Neutrophil (primary cell): Measurements from ENCODE around the gene NR6A1.

Experiments
- H3K27ac ChIP-seq: fragments of 200-600 bp; sonication (generic); 2 replicates; pipeline ENCODE4 v1.5.1; 2016; ENCODE audit warnings: mild to moderate bottlenecking, moderate library complexity
- H3K27me3 ChIP-seq: fragments of 200-600 bp; sonication (generic); 2 replicates; pipeline ENCODE4 v1.6.0; 2016; ENCODE audit warnings: mild to moderate bottlenecking
- H3K36me3 ChIP-seq: fragments of 200-600 bp; sonication (generic); 2 replicates; pipeline ENCODE4 v1.5.1; 2017
- H3K4me1 ChIP-seq, 2 experiments: fragments of 200-600 bp in 1 of 2; sonication (generic) in 1 of 2; 1 replicate in 1 of 2; 2 replicates in 1 of 2; pipeline versions ENCODE4 v1.5.1 to v1.6.1; 2013 to 2016; ENCODE audit warnings: low read depth in 1 of 2, low read length in 1 of 2, mild to moderate bottlenecking in 1 of 2, moderate library complexity in 1 of 2; ENCODE audit not compliant: control insufficient read depth in 1 of 2, insufficient read depth in 1 of 2
- H3K4me3 ChIP-seq, 2 experiments: fragments of 200-600 bp in 1 of 2; sonication (generic) in 1 of 2; 1 replicate in 1 of 2; 2 replicates in 1 of 2; pipeline ENCODE4 v1.5.1; 2013 to 2016; ENCODE audit warnings: low read depth in 1 of 2, low read length in 1 of 2, mild to moderate bottlenecking in 1 of 2, moderate library complexity in 1 of 2
- H3K9me3 ChIP-seq: fragments of 200-600 bp; sonication (generic); 2 replicates; pipeline ENCODE4 v1.5.1; 2016
- TF ChIP-seq, protein P1 (sequence below): fragments of 200-600 bp; sonication (generic); IDR thresholded peaks from 2 replicates; pipeline ENCODE4 v1.5.1; 2016; ENCODE audit warnings: antibody characterized with exemption

NR6A1 gene

DNA sequence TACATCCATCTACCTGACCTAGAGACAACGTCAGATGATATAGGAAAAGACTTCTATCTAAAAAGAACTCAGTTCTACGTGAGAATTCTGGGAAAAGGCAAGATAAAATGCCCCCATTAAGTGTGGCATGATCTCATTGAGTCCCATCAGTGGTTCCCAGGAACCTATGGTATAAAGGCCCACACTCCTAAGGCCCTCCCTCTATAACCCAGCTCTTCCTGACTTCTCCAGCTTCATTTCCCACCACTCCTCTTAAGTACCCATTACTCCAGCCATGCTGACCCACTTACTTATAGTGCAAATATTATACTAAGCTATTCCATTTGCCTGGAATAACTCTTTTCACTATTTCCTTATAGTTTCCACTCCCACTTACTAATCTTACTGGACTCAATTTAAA is 168.5 kb downstream of the NR6A1 start:
- TF ChIP-seq, protein P1, sequence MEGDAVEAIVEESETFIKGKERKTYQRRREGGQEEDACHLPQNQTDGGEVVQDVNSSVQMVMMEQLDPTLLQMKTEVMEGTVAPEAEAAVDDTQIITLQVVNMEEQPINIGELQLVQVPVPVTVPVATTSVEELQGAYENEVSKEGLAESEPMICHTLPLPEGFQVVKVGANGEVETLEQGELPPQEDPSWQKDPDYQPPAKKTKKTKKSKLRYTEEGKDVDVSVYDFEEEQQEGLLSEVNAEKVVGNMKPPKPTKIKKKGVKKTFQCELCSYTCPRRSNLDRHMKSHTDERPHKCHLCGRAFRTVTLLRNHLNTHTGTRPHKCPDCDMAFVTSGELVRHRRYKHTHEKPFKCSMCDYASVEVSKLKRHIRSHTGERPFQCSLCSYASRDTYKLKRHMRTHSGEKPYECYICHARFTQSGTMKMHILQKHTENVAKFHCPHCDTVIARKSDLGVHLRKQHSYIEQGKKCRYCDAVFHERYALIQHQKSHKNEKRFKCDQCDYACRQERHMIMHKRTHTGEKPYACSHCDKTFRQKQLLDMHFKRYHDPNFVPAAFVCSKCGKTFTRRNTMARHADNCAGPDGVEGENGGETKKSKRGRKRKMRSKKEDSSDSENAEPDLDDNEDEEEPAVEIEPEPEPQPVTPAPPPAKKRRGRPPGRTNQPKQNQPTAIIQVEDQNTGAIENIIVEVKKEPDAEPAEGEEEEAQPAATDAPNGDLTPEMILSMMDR = no peak
- H3K27me3 ChIP-seq = no peaks in the 10 kb centered on the region

DNA sequence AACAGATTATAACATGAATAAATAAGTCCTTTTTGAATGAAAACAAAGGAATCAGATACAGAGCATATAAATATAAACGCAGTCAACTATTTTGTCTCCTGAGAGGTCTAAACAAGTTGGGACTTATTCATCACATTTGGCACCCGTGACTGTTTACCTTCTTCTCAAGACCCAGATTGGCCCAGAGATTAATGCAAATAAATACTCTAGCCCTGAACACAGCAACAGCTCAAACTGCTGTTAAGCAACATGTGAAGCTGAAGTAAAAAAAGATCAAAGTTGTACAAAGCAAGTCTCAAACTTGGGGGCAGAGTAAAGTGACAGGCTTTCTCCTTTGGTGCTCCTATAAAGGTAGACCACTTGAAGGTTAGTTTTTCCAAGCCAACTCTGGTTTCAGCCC is 168.9 kb downstream of the NR6A1 start:
- Histone ChIP-seq H3K4me1 (no peaks in the 10 kb centered on the region), H3K36me3 (no peaks in the 10 kb centered on the region), H3K27ac (no peak overlapping the region), H3K9me3 (no peaks in the 10 kb centered on the region), H3K27me3 (no peaks in the 10 kb centered on the region), H3K4me3 (no peak overlapping the region)
- TF ChIP-seq, protein P1 = no peak

More for the DNA sequence above, 168.5 kb downstream of the NR6A1 start:
- H3K27ac ChIP-seq = no peak overlapping the region
- no peak overlapping the region for H3K4me3 ChIP-seq
- no peaks in the 10 kb centered on the region for H3K36me3 ChIP-seq
- no peaks in the 10 kb centered on the region for H3K9me3 ChIP-seq
- H3K4me1 ChIP-seq = no peaks in the 10 kb centered on the region

DNA sequence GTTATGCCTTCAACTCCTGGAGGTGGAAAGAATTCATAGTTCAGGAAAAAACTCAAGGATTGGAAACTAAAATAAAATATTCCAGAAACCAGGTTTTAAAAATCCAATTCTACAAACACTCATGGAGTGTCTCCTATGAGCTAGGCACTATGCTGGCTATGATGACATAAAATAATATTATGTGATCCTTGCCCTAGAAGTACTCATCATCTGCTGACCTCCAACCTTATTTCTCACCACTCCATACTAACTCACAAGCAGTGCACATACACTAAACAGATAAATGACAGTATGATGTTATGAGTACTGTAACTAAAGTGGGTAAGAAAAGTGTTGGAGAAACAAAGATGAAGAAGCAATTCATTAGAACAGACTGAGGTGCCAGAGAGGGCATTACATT is 170.7 kb downstream of the NR6A1 start:
- Histone ChIP-seq H3K27ac (no peak overlapping the region), H3K27me3 (no peaks in the 10 kb centered on the region), H3K9me3 (no peaks in the 10 kb centered on the region), H3K36me3 (no peaks in the 10 kb centered on the region), H3K4me3 (no peak overlapping the region), H3K4me1 (no peaks in the 10 kb centered on the region)
- TF ChIP-seq, protein P1 = no peak

DNA sequence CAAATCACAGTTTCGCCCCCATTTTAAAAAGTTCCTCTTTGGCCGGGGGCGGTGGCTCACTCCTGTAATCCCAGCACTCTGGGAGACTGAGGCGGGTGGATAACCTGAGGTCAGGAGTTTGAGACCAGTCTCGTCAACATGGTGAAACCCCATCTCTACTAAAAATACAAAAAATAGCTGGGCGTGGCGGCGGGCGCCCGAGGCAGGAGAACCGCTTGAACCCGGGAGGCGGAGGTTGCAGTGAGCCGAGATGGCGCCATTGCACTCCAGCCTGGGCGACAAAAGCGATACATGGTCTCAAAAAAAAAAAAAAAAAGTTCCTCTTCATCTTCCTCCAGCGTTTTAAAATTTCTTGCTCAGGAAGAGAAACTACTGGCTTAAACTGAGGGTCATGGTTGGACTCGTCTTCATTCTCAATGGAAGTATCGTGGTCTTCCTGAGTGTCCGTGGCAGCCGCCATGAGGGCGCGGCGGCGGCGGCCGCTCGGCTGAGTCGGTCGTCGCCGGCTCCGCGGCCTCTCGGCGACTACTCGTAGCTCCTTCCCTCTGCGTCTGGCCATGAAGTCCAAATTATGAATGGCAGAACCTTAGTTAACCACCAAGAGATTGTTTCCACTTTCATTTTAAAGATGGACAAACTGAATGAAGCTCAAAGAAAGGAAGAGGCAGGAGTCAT is 171.9 kb downstream of the NR6A1 start:
- TF ChIP-seq, protein P1 = no peak
- H3K27me3 ChIP-seq = no peaks in the 10 kb centered on the region
- H3K27ac ChIP-seq = no peak overlapping the region
- H3K4me3 ChIP-seq = no peak overlapping the region
- H3K9me3 ChIP-seq = no peaks in the 10 kb centered on the region
- no peaks in the 10 kb centered on the region for H3K36me3 ChIP-seq
- H3K4me1 ChIP-seq = peaks cover 0 to 2% of the 10 kb centered on the region in 2 experiments

DNA sequence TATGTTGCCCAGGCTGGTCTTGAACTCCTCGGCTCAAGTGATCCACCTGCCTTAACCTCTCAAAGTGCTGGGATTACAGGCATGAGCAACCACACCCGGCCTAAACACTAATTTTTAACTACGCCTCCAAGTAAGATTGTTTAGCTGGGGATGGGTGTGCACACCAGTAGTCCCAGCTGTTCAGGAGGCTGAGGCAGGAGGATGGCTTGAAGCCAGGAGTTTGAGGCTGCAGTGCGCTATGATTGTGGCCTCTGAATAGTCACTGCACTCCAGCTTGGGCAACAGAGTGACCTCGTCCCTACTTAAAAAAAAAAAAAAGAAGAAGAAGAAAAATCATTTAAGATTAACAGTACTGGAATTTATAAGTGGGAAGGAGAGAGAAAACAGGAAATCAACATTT is 173.1 kb downstream of the NR6A1 start:
- Histone ChIP-seq H3K9me3 (no peaks in the 10 kb centered on the region), H3K36me3 (no peaks in the 10 kb centered on the region), H3K4me1 (peaks cover 7 to 12% of the 10 kb centered on the region in 2 experiments), H3K4me3 (no peak overlapping the region), H3K27ac (no peak overlapping the region), H3K27me3 (no peaks in the 10 kb centered on the region)
- TF ChIP-seq, protein P1 = no peak
